ENCODE measurements around the gene SHISAL1.

The SHISAL1 gene

DNA sequence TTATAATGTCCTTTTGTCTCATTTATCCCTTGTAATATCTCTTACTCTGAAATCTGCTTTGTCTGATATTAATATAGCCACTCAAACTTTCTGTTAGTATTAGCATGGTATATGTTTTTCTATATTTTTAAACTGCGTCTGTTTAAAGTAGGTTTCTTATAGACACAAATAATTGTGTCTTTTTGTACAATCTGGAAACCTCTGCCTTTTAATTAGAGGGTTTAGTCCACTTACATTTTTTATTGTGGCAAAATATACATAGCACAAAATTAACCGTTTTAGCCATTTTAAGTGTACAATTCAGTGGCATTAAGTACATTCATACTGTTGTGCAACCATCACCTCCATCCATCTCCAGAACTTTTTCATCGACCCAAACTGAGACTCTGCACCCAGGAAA lies 103.4 kb downstream of the SHISAL1 start:
- DNase-seq (ENCODE audit: low read depth) = no peak
- H3K4me3 ChIP-seq (ENCODE audit: control insufficient read depth, low read depth, low read length) = no peak overlapping the region
- TF ChIP-seq, protein P1, sequence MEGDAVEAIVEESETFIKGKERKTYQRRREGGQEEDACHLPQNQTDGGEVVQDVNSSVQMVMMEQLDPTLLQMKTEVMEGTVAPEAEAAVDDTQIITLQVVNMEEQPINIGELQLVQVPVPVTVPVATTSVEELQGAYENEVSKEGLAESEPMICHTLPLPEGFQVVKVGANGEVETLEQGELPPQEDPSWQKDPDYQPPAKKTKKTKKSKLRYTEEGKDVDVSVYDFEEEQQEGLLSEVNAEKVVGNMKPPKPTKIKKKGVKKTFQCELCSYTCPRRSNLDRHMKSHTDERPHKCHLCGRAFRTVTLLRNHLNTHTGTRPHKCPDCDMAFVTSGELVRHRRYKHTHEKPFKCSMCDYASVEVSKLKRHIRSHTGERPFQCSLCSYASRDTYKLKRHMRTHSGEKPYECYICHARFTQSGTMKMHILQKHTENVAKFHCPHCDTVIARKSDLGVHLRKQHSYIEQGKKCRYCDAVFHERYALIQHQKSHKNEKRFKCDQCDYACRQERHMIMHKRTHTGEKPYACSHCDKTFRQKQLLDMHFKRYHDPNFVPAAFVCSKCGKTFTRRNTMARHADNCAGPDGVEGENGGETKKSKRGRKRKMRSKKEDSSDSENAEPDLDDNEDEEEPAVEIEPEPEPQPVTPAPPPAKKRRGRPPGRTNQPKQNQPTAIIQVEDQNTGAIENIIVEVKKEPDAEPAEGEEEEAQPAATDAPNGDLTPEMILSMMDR (conservative IDR thresholded peaks at IDR 0.05; ENCODE audit: control insufficient read depth, insufficient read depth, low read depth, low read length) = no peak

DNA sequence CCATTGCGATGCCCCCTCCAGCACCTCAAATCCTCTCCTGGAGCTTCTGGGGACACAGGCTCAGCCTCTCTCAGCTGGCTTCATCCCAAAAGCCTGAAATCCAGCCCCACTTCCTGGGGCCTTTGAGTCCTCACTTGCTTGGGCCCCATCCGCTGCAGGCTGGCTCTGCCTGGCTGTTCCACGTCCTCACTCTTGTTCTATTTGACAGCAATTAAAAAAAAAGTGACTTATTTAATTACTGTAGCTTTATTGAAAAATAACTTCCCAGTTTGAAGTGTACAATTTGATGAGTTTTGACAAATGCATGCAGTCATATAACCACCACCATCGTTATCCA lies 104.8 kb downstream of the SHISAL1 start:
- TF ChIP-seq, protein P1 (conservative IDR thresholded peaks at IDR 0.05; ENCODE audit: control insufficient read depth, insufficient read depth, low read depth, low read length) = no peak
- DNase-seq (ENCODE audit: low read depth) = no peak
- H3K4me3 ChIP-seq (ENCODE audit: control insufficient read depth, low read depth, low read length) = no peak overlapping the region

DNA sequence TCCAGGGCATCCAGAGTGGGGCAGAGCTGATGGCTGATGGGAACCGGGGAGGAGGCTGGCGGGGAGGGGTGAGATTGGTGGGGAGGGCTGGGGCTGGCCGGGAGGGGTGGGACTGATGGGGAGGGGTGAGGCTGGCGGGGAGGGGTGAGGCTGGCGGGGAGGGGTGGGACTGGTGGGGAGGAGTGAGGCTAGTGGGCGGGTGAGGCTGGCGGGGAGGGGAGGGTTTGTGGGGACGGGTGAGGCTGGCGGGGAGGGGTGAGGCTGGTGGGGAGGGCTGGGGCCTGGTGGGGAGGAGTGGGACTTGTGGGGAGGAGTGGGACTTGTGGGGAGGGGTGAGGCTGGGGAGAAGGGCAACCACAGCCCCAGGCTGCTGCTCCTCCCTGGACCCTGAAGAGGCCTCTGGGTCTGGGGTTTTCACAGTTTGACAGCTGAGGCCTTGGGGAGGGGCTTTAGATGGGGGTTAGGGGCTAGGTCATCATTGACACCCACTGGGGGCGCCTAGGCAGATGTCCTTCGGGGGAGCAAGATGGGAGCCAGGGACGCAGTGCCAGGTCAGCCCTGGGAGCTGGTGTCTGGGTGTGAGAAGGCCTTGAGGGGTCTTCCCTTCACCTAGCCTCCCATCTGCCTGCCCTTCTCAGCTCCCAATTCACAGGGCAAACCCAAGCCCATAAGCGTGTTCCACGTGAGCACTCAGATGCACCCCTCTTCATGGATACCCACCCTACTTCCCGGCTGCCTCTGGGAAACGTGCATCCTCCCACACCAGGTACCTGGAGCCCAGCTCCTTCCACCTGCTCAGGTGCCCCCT lies 105.4 kb downstream of the SHISAL1 start:
- DNase-seq (ENCODE audit: low read depth) = no peak
- TF ChIP-seq, protein P1 (conservative IDR thresholded peaks at IDR 0.05; ENCODE audit: control insufficient read depth, insufficient read depth, low read depth, low read length) = no peak
- no peak overlapping the region for H3K4me3 ChIP-seq (ENCODE audit: control insufficient read depth, low read depth, low read length)

DNA sequence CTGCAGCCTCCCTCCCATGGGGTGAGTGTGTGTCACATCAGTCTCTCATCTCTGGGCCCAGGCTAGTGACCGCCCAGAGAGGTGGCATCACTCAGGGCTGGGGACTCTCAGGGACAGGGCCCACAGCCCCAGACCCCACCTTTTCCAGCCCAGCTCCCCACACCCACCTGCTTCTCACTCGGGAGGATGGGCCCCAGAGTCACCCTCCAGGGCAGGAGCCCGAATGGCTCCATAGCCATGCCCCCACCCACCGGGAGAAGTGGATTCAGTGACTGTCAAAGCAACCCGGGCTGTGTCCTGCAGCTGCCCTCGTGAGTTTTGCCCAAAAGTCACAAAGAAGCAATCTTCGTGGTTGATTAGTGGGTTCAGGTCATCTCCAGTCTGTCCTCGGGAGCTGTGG lies 106.1 kb downstream of the SHISAL1 start:
- DNase-seq (ENCODE audit: low read depth) = no peak
- TF ChIP-seq, protein P1 (conservative IDR thresholded peaks at IDR 0.05; ENCODE audit: control insufficient read depth, insufficient read depth, low read depth, low read length) = no peak
- no peak overlapping the region for H3K4me3 ChIP-seq (ENCODE audit: control insufficient read depth, low read depth, low read length)

DNA sequence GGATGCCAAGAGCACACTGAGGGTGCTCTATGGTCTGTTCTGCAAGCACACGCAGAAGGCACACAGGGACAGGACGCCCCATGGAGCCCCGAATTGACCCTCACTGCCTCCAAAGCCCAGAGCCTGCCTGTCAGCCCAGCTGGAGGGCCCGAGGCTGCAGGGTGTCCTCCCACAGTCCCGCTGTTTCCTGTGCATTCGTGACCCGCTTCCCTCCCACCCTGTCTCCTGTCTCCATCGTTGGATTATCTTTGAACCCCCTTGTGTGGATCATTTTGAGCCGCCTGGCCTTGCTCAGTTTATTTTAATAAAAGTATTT lies 106.5 kb downstream of the SHISAL1 start:
- DNase-seq (ENCODE audit: low read depth) = no peak
- H3K4me3 ChIP-seq (ENCODE audit: control insufficient read depth, low read depth, low read length) = no peak overlapping the region
- TF ChIP-seq, protein P1 (conservative IDR thresholded peaks at IDR 0.05; ENCODE audit: control insufficient read depth, insufficient read depth, low read depth, low read length) = no peak

DNA sequence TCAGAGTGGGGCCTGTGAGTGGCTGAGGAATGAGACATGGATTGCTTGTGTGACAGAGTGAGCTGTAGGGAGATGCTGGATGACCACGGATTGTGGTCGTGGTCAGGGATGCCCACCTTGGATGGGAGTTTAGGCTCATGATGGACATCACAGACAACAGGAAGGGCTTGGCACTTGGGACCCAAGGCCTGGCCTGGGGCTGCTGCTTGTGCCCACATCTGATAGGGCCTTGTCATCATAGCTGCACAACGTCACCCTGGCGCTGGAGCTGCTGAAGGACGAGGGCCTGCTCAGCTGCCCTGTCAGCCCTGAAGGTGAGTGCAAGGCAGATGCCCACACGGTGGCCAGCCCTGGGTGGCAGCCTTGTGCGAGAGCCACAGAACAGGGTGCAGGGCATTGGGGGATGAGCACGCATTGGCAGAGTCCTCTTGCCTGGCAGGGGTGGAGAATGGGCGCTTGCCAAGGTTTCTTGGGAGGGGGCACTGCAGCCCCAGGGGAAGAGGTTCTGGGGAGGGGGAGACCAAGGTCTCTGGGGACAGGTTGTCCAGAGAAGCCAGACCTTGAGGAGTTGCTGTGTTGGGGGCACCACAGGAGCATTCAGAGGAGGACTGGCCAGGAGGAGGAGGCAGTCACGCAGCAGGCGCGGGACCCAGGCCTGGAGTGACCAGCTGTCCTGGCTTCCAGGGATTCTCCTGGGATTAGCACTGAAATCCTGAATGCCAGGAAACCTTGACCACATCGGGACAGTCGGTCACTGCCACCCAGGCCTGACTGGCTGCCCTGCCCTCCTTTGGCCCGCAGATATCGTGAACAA lies 107.0 kb downstream of the SHISAL1 start:
- no peak for DNase-seq (ENCODE audit: low read depth)
- TF ChIP-seq, protein P1 (conservative IDR thresholded peaks at IDR 0.05; ENCODE audit: control insufficient read depth, insufficient read depth, low read depth, low read length) = no peak
- no peak overlapping the region for H3K4me3 ChIP-seq (ENCODE audit: control insufficient read depth, low read depth, low read length)
